ENCODE measurements around the gene CIT. TPM values are rescaled to one million over a fixed set of nuclear protein-coding genes. Genes with fewer than 3 reads are reported as not detected.

The CIT gene
- total and polyA plus RNA-seq, 12 donors, result 4.3 to 65.9 (median 18.9) TPM

DNA sequence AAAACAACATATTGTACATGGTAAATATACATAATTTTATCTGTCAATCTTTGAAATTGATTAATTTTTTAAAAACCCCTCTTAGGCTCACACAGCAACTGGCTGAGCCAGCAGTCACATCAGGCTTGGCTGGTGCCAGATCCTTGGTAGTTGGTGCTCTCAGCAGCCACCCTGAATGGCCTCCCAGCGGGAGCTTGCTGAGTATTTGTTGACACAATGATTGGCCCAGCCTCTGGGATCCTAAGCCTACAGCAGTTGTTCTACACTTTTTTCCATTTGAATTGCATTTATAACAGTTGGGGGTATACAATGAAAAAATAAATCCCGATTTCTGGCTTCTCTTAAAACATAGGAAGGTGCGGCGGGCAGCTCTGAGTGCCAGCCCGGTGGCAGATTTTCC lies 198.0 kb downstream of the CIT start:
- no peaks in the 10 kb centered on the region for H3K27me3 ChIP-seq
- no peak overlapping the region for H3K4me3 ChIP-seq
- H3K4me1 ChIP-seq (replicated peaks in 1 of 2), result peaks cover 10 to 37% of the 10 kb centered on the region in 2 donors
- H3K27ac ChIP-seq, result no peak overlapping the region
- 84 to 94% (median 91%) methylated on average over 5 of the region's 5 CpGs for WGBS, 4 donors
- peak in 1 of 7 donors; percentile 42 for DNase-seq
- H3K9me3 ChIP-seq (replicated peaks in 1 of 3), result no peaks in the 10 kb centered on the region
- TF ChIP-seq POLR2A (IDR thresholded peaks at IDR 0.05), result no peak
- no peak for TF ChIP-seq CTCF (IDR thresholded peaks at IDR 0.05)
- H3K36me3 ChIP-seq (replicated peaks in 1 of 2), result peaks cover 0 to 79% of the 10 kb centered on the region in 2 donors
- intact Hi-C loops (cut with DNase I), result no loop called here

DNA sequence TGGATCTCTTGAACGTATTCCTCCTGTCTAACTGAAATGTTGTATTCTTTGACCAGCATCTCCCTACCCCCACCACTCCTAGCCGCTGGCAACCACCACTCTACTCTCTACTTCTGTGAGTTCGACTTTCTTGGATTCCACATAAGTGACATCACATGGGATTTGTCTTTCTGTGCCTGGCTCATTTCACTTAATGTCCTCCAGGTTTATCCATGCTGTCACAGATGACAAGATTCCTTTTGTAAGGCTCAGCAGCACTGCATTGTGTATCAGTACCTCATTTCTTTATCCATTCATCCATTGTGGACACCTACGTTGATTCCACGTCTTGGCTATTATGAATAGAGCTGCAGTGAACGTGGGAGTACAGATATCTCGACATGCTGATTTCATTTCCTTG lies 198.7 kb downstream of the CIT start:
- Histone ChIP-seq H3K27ac (no peak overlapping the region), H3K9me3 (replicated peaks in 1 of 3) (no peaks in the 10 kb centered on the region), H3K36me3 (replicated peaks in 1 of 2) (peaks cover 0 to 85% of the 10 kb centered on the region in 2 donors), H3K4me3 (no peak overlapping the region), H3K27me3 (no peaks in the 10 kb centered on the region), H3K4me1 (replicated peaks in 1 of 2) (peaks cover 10 to 35% of the 10 kb centered on the region in 2 donors)
- DNase-seq, result peak in 1 of 7 donors; percentile 9
- intact Hi-C loops (cut with DNase I), result no loop called here
- 88 to 94% (median 90%) methylated on average over 7 of the region's 7 CpGs for WGBS, 4 donors
- TF ChIP-seq CTCF (IDR thresholded peaks at IDR 0.05) (no peak), POLR2A (IDR thresholded peaks at IDR 0.05) (no peak)

DNA sequence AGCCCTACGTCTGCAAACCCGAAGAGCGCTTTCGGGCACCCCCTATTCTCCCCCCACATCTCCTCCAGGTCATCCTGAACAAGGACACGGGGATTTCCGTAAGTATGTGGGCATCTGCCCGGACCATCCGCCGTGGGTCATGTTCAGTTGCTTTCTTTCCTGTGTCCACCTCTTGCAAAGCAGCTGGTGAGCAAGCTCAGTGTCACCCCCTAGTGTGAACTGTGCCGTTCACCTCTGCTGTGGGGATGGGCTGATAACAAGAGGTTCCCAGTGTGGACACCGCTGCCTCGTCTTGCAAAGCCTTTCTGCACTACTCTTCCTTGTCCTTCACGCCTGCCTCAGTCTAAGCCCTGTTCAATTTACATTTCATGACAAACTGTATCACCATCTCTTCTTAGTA lies 200.5 kb downstream of the CIT start:
- Histone ChIP-seq H3K27ac (peak overlapping the region in 2 of 5 donors; percentile 42 to 86), H3K4me3 (no peak overlapping the region), H3K4me1 (replicated peaks in 1 of 2) (peaks cover 0 to 26% of the 10 kb centered on the region in 2 donors), H3K9me3 (replicated peaks in 1 of 3) (no peaks in the 10 kb centered on the region), H3K27me3 (no peaks in the 10 kb centered on the region), H3K36me3 (replicated peaks in 1 of 2) (peaks cover 0 to 97% of the 10 kb centered on the region in 2 donors)
- DNase-seq, result peak in 1 of 7 donors; percentile 46
- 89 to 95% (median 92%) methylated on average over 13 of the region's 13 CpGs for WGBS, 4 donors
- TF ChIP-seq POLR2A (IDR thresholded peaks at IDR 0.05) (no peak), CTCF (IDR thresholded peaks at IDR 0.05) (no peak)
- intact Hi-C loops (cut with DNase I), result no loop called here

DNA sequence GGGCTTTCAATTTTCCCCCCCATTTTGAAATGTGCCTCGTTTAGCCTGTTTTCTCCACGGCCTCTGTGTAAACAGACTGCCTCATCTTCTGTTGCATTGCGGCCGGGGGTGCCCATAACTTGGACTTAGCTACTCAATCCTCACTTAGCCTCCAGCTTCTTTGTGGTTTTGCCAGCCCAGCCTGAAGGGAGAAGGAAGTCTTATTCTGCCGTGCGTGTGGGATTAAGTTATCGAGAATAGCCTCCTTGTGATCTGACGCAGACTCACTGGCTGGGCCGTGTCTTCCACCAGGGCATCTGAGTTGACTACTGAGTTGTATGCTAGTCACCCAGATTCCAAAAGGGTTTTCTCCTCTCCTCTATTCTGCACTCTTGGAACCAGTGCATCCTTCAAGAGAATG lies 201.1 kb downstream of the CIT start:
- Histone ChIP-seq H3K4me3 (no peak overlapping the region), H3K27ac (peak overlapping the region in 3 of 5 donors; percentile 17 to 86 (median 42)), H3K9me3 (replicated peaks in 1 of 3) (no peaks in the 10 kb centered on the region), H3K4me1 (replicated peaks in 1 of 2) (peaks cover 0 to 25% of the 10 kb centered on the region in 2 donors), H3K27me3 (no peaks in the 10 kb centered on the region), H3K36me3 (replicated peaks in 1 of 2) (peaks cover 0 to 92% of the 10 kb centered on the region in 2 donors)
- peak in 1 of 7 donors; percentile 18 for DNase-seq
- 82 to 89% (median 87%) methylated on average over 9 of the region's 9 CpGs for WGBS, 4 donors
- TF ChIP-seq CTCF (IDR thresholded peaks at IDR 0.05) (no peak), POLR2A (IDR thresholded peaks at IDR 0.05) (no peak)
- intact Hi-C loops (cut with DNase I), result no loop called here

Measured in adrenal gland (tissue), 12 donors.